GM08714 (cell line): ENCODE measurements around the gene KCNQ1OT1.

Experiments
- H3K4me3 ChIP-seq: fragments of 200-500 bp; sonication (Bioruptor generic); 2 replicates; pipeline ENCODE4 v1.5.1; 2014; ENCODE audit warnings: mild to moderate bottlenecking, low read length, inconsistent platforms
- ZNF274 ChIP-seq: IDR thresholded peaks from 2 replicates; pipeline ENCODE4 v1.6.1; 2012; ENCODE audit warnings: mild to moderate bottlenecking, low read depth, low read length

Gene KCNQ1OT1

DNA sequence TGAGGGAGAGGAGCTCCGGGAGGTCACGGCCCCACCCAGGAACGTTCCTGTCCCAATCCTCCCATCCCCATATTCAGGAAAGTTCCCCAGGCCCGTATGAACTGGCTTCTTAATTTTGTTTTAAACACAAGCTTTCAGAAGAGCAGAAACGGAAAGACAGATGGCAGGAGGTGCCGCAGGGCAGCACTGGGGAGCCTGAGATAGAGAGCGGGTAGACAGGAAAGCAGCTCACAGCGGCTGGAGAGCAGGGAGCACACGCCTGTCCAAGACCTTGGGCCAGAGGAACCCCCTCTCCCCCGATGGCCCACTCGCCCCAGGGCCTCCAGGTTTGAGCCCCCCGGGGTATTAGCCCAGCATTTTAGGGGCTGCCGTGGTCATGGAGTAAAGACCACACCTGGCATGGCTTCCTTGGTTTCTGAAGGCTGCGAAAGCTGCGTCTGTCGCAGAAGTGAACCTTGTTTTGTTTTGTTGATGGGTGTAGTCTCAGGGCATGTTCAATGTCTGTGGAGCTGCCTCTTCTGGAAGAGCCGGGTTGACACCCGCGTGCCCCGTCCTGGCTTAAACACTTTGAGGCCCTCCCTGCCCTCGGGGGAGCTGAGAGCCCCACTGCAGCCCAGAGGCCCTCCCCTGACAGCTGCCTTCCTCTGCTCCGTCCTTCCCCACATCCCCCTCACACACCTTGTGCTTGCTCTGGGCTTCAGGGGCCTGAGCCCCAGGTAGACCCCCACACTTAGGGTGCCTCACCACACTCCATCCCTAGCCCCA is 17.9 kb upstream of the KCNQ1OT1 start:
- TF ChIP-seq ZNF274: no peak
- H3K4me3 ChIP-seq: no peak overlapping the region

- no peak overlapping the region for H3K4me3 ChIP-seq
- TF ChIP-seq ZNF274: no peak
Measured at GRCh38 chr11:2716376-2717095, 16.7 kb upstream of the KCNQ1OT1 start.

GRCh38 chr11:2715716-2716350 is 16.0 kb upstream of the KCNQ1OT1 start:
- no peak for TF ChIP-seq ZNF274
- no peak overlapping the region for H3K4me3 ChIP-seq

- no peak for TF ChIP-seq ZNF274
- H3K4me3 ChIP-seq: no peak overlapping the region
Measured at GRCh38 chr11:2714871-2715270, 15.1 kb upstream of the KCNQ1OT1 start.

DNA sequence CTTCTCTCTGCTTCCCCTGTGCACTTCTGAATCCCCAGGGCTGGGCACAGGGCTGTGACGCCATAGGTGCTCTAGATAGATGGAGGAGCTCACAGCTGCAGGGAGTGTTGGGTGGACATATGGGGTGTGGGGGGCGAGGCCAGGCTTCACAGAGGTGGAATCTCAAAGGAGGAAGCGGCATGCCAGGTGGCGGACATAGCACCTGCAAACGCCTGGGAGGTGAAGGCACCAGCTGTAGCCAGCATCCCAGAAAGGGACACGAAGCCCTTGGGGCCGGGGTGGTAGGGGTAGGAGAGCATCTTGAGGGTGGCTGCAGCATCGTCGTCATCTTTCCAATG is 14.6 kb upstream of the KCNQ1OT1 start:
- no peak for TF ChIP-seq ZNF274

GRCh38 chr11:2713661-2714462 is 14.1 kb upstream of the KCNQ1OT1 start:
- no peak overlapping the region for H3K4me3 ChIP-seq
- no peak for TF ChIP-seq ZNF274

More for the DNA sequence above, 14.6 kb upstream of the KCNQ1OT1 start:
- H3K4me3 ChIP-seq: no peak overlapping the region

- TF ChIP-seq ZNF274: no peak
- no peak overlapping the region for H3K4me3 ChIP-seq
Measured at GRCh38 chr11:2713094-2713493, 13.3 kb upstream of the KCNQ1OT1 start.

GRCh38 chr11:2711161-2711560 is 11.4 kb upstream of the KCNQ1OT1 start:
- no peak for TF ChIP-seq ZNF274
- H3K4me3 ChIP-seq: no peak overlapping the region

GRCh38 chr11:2709429-2709828 is 9.6 kb upstream of the KCNQ1OT1 start:
- no peak for TF ChIP-seq ZNF274
- no peak overlapping the region for H3K4me3 ChIP-seq

DNA sequence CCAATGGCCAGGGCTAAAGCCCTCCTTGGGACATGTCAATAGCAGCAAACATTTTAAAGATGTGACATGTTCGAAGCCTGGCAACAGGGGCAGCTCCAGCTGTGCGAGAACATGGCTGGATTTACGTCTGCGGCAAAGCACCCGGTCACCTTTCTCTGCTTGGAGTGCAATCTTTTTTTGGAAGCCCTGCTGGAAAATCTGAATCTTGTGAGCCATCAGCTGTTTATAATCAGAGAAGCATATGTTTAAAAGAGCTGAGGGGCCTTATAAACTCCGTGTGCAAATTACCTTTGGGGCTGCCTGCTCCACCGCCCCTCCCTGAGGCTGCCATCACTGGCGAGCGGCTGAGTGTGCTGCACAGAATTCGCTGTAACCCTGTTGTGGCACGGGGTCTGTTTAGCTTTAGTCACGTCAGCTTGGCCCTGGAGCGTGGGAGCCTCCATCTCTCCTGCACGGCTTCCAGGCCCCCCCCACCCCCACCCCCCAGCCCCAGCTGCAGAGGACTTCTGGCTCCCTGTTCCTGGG is 9.0 kb upstream of the KCNQ1OT1 start:
- no peak for TF ChIP-seq ZNF274
- H3K4me3 ChIP-seq: no peak overlapping the region

- TF ChIP-seq ZNF274: no peak
- no peak overlapping the region for H3K4me3 ChIP-seq
Measured at GRCh38 chr11:2708151-2708581, 8.4 kb upstream of the KCNQ1OT1 start.

DNA sequence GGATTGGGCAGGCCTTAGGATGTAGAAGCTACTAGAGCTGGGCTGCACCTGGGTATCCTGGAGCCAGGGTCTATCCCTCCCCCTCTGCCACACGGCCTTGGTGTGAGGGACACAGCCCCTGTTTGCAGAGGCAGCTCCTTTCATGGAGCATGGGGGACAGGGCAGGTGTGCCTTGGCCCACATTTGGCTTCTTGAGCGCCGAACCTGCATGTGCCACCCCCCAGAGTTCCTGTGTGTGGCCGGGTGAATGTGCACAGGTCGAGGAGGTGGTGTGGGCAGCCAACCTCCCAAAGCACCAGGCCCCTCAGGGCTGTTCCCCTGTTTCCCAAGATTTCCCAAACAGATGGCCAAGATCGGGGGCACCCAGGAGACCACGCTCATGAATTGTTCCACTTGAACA is 7.9 kb upstream of the KCNQ1OT1 start:
- TF ChIP-seq ZNF274: no peak
- H3K4me3 ChIP-seq: no peak overlapping the region

DNA sequence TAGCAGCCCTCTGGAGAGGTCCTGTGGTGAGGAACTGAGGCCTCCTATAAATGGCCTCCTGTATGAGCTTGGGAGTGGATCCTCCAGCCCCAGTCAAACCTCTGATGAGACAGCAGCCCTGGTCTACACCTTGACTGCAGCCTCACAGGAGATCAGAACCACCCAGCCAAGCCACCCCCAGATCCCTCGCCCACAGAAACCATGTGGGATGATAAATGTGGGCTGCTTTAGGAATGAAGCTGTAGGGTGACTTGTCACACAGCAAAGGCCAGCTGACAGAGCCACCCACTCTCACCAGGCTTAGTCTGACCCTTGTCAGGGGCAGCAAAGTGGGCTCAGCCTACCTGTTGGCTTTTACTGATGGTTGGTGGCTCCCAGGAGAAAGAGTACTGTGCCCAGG is 6.5 kb upstream of the KCNQ1OT1 start:
- TF ChIP-seq ZNF274: no peak

DNA sequence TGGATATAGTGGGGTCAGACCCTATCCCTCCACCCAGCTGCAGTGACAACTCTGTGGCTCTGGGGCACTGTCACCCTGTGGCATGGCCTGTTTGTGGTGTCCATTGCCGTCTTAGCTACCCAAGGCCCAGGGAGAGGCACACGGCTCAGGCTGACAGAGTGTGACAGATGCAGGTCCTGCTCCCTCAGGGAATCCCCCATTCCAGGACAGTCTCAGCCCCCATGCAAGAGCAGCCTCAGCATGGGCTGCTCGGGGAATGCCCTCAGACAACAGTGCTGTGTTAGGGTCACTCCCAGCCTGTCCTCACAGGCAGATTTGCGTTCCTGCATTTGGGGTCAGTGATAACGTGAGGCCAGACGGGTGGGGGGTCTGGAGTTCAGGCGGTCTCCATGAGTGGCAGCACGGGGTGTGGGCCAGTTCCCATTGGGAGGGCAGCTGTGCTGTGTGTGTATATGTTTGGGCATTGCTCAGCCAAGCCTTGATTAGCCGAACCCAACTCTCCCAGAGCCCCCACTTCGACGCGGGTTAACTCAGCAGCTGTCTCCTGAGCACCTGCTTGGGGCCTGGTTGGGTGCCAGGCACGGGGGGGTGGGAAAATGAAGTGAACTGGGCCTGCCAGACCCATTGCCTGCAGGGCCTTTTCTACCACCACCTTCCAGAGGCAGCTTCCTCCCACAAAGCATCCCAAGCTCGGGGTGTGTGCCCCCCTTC is 5.3 kb upstream of the KCNQ1OT1 start:
- no peak for TF ChIP-seq ZNF274
- H3K4me3 ChIP-seq: no peak overlapping the region

More for the DNA sequence above, 6.5 kb upstream of the KCNQ1OT1 start:
- H3K4me3 ChIP-seq: no peak overlapping the region
